Superior temporal gyrus (tissue), 1 donor: ENCODE results near the gene EPN2.

Source experiments
- DNase-seq: peaks from one replicate; pipeline ENCODE4 v3.0.0-alpha.2; 2016; ENCODE audit errors: extremely low spot score

The EPN2 gene

GRCh38 chr17:19381741-19382444, 144.7 kb downstream of the EPN2 start:
- no peak for DNase-seq

DNA sequence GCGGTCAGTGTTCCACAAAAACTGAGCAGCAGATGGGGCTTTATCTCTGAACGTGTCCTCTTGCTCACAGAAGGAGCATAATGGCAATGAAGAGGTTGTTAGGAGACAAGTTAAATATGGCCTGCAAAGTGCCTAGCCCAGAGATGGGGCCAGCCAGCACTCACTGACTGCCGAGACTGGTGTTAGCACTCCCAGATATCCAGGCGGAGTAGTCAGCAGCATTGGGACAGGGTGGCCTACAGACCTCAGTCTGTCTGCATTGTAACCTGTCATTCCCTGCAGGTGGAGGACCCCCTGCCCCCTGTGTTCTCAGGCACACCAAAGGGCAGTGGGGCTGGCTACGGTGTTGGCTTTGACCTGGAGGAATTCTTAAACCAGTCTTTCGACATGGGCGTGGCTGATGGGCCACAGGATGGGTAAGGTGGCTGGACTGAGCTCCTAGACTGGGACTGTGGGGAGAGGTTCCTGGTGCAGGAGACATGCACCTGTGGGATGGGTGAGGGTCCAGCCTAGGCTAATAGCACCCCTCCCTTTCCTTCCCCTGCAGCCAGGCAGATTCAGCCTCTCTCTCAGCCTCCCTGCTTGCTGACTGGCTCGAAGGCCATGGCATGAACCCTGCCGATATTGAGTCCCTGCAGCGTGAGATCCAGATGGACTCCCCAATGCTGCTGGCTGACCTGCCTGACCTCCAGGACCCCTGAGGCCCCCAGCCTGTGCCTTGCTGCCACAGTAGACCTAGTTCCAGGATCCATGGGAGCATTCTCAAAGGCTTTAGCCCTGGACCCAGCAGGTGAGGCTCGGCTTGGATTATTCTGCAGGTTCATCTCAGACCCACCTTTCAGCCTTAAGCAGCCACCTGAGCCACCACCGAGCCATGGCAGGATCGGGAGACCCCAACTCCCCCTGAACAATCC, 145.6 kb downstream of the EPN2 start:
- no peak for DNase-seq

DNA sequence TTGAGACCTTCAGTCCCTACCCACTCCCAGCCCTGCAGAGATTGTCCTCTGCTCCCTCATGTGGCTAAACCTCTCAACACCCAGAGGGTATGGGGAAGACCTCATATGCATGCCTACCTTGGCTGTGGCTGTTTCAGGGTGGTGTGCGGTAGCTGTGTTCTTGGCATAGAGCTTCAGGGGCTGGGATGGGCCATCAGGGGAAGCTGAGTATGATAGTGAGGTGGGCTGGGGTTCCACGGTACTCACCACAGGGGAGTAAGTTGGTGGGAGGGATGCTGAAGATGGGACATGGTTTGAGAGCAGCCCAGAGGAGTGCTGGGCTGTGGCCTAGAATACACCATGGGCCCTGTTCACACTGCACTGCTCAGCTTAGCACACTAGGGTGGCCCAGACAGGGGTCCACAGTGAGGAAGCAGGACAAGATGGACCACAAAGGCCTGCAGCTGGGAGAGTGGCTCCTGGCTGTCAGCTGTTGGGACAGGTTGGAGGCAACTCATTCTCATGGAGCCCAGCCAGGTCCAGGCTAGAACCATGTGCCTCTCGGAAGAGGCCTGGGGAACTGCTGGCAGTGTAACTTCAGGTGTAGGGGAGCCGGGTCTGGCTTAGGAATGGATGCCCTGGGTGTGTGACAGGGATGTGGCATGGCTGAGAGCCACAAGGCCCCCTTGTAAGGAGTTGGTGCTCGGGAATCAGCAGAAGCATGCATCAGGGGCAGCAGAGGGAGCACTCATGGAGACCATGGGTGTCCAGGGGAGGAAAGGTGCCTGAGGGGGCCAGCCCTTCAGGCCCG, 146.7 kb downstream of the EPN2 start:
- no peak for DNase-seq

GRCh38 chr17:19384723-19385391, 147.7 kb downstream of the EPN2 start:
- peak; percentile 91 for DNase-seq

GRCh38 chr17:19385521-19385983, 148.4 kb downstream of the EPN2 start:
- no peak for DNase-seq
